NB4 (cell line): ENCODE data around the gene ARHGAP15.

Experiments
- DNase-seq: peaks from one replicate; pipeline ENCODE4 v3.0.0; 2010; ENCODE audit warnings: low read depth
- H3K4me3 ChIP-seq: one replicate; pipeline ENCODE4 v1.5.1; 2011; ENCODE audit warnings: mild to moderate bottlenecking, low read depth, low read length, moderate library complexity
- CTCF ChIP-seq: IDR thresholded peaks from one replicate; pipeline ENCODE4 v1.5.1; 2012; ENCODE audit warnings: low read depth, low read length
- MAX ChIP-seq: IDR thresholded peaks from 2 replicates; pipeline ENCODE4 v1.6.1; 2011; ENCODE audit warnings: low read depth, low read length
- MYC ChIP-seq: IDR thresholded peaks from 2 replicates; pipeline ENCODE4 v1.6.1; 2011; ENCODE audit warnings: low read depth, low read length
- POLR2A ChIP-seq: IDR thresholded peaks from 2 replicates; pipeline ENCODE4 v1.6.1; 2011; ENCODE audit warnings: mild to moderate bottlenecking; ENCODE audit not compliant: insufficient read length; ENCODE audit errors: extremely low read depth

The ARHGAP15 gene

GRCh38 chr2:143163499-143163898 lies 34.3 kb downstream of the ARHGAP15 start:
- no peak for DNase-seq
- H3K4me3 ChIP-seq = no peak overlapping the region
- TF ChIP-seq MAX (no peak), MYC (no peak), POLR2A (no peak), CTCF (no peak)

GRCh38 chr2:143165291-143165690 lies 36.1 kb downstream of the ARHGAP15 start:
- TF ChIP-seq MAX (no peak), MYC (no peak), POLR2A (no peak), CTCF (no peak)
- no peak for DNase-seq
- H3K4me3 ChIP-seq = no peak overlapping the region

- H3K4me3 ChIP-seq = no peak overlapping the region
- no peak for TF ChIP-seq MAX
- no peak for TF ChIP-seq MYC
- no peak for TF ChIP-seq POLR2A
- no peak for TF ChIP-seq CTCF
- DNase-seq = no peak
These were observed 39.9 kb downstream of the ARHGAP15 start for GRCh38 chr2:143169105-143169504.

GRCh38 chr2:143171817-143172216 lies 42.6 kb downstream of the ARHGAP15 start:
- no peak for DNase-seq
- no peak overlapping the region for H3K4me3 ChIP-seq
- TF ChIP-seq POLR2A (no peak), MAX (no peak), CTCF (no peak), MYC (no peak)

GRCh38 chr2:143175438-143175837 lies 46.2 kb downstream of the ARHGAP15 start:
- no peak for TF ChIP-seq MAX
- TF ChIP-seq CTCF = no peak
- no peak for TF ChIP-seq POLR2A
- TF ChIP-seq MYC = no peak
- no peak overlapping the region for H3K4me3 ChIP-seq
- DNase-seq = no peak

- TF ChIP-seq MYC = no peak
- TF ChIP-seq CTCF = no peak
- TF ChIP-seq POLR2A = no peak
- no peak for TF ChIP-seq MAX
- DNase-seq = no peak
- no peak overlapping the region for H3K4me3 ChIP-seq
These were observed 47.4 kb downstream of the ARHGAP15 start for GRCh38 chr2:143176606-143177005.
